Measurements from ENCODE around the gene CLIC4. TPM values are rescaled to one million over a fixed set of nuclear protein-coding genes. Genes with fewer than 3 reads are reported as not detected.
"Not testable (repeated sequence)": the region's sequence is repeated elsewhere in the genome, so short reads cannot be mapped to it uniquely, and the experiment has no call there.

CLIC4 gene
- total RNA-seq, 1 experiment from 2014 or later = 62.7 TPM

DNA sequence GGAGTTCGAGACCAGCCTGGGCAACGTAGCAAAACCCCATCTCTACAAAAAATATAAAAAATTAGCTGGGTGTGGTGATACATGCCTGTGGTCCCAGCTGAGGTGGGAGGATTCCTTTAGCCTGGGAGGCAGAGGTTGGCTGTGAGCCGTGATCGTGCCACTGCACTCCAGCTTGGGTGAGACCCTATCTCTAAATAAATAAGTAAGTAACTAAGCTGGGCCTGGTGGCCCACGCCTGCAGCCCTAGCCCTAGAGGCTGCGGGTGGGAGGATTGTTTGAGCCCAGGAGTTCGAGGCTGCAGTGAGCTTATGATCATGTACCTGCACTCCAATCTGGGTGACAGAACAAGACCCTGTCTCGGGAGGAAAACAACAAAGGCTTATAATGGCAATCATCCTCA is 4.6 kb downstream of the CLIC4 start:
- H3K9me3 Mint-ChIP-seq (ENCODE audit: low read depth, unreplicated experiment) = no peaks in the 10 kb centered on the region
- no peak overlapping the region for H3K27ac Mint-ChIP-seq (ENCODE audit: unreplicated experiment)
- H3K36me3 Mint-ChIP-seq (ENCODE audit: insufficient read depth, unreplicated experiment) = peaks cover 25% of the 10 kb centered on the region
- H3K4me1 Mint-ChIP-seq (ENCODE audit: low read depth, unreplicated experiment) = peaks cover 7% of the 10 kb centered on the region
- no TSS peak for BruUV-seq (replicated peaks)
- no peak for DNase-seq
- H3K4me3 Mint-ChIP-seq (ENCODE audit: low read depth, unreplicated experiment) = no peak overlapping the region
- TF ChIP-seq, protein P1, sequence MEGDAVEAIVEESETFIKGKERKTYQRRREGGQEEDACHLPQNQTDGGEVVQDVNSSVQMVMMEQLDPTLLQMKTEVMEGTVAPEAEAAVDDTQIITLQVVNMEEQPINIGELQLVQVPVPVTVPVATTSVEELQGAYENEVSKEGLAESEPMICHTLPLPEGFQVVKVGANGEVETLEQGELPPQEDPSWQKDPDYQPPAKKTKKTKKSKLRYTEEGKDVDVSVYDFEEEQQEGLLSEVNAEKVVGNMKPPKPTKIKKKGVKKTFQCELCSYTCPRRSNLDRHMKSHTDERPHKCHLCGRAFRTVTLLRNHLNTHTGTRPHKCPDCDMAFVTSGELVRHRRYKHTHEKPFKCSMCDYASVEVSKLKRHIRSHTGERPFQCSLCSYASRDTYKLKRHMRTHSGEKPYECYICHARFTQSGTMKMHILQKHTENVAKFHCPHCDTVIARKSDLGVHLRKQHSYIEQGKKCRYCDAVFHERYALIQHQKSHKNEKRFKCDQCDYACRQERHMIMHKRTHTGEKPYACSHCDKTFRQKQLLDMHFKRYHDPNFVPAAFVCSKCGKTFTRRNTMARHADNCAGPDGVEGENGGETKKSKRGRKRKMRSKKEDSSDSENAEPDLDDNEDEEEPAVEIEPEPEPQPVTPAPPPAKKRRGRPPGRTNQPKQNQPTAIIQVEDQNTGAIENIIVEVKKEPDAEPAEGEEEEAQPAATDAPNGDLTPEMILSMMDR (IDR thresholded peaks at IDR 0.05; ENCODE audit: unreplicated experiment) = no peak
- CTCF ChIA-PET = interaction anchor here (0.6 to 0.7 kb wide), 2 partner anchors 66 to 1309 kb away, joined by 3 to 8 read pairs; no protein-coding TSS in a partner anchor
- no peaks in the 10 kb centered on the region for H3K27me3 Mint-ChIP-seq (ENCODE audit: unreplicated experiment)
- intact Hi-C loops (cut with micrococcal nuclease; ENCODE audit: unreplicated experiment) = loop anchor here (5.0 to 10.0 kb wide), 2 partner anchors 65 to 82 kb away; no protein-coding TSS in a partner anchor

DNA sequence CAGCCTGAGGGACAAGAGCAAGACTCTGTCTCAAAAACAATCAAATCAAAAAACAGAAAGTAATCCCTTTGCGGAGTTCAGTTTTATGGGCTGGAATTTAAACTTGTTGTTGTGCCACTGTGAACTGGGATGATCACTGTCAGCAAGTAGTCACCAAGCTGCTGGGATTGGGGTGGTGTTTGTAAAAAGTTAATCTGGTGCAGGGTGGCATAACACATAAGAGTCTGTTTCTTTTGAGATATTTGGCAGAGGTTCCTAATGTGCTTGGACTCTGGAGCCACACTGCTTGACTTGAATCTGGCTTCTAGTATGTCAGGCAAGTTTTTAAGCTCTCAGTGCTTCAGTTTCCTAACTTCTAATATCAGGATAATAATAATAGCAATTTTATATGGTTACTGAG is 6.6 kb downstream of the CLIC4 start:
- H3K27ac Mint-ChIP-seq (ENCODE audit: unreplicated experiment) = no peak overlapping the region
- peaks cover 7% of the 10 kb centered on the region for H3K4me1 Mint-ChIP-seq (ENCODE audit: low read depth, unreplicated experiment)
- intact Hi-C loops (cut with micrococcal nuclease; ENCODE audit: unreplicated experiment) = no loop called here
- TF ChIP-seq, protein P1 (IDR thresholded peaks at IDR 0.05; ENCODE audit: unreplicated experiment) = no peak
- H3K4me3 Mint-ChIP-seq (ENCODE audit: low read depth, unreplicated experiment) = no peak overlapping the region
- peaks cover 9% of the 10 kb centered on the region for H3K36me3 Mint-ChIP-seq (ENCODE audit: insufficient read depth, unreplicated experiment)
- no TSS peak for BruUV-seq (replicated peaks)
- CTCF ChIA-PET = no interaction called here
- H3K9me3 Mint-ChIP-seq (ENCODE audit: low read depth, unreplicated experiment) = no peaks in the 10 kb centered on the region
- DNase-seq = no peak
- no peaks in the 10 kb centered on the region for H3K27me3 Mint-ChIP-seq (ENCODE audit: unreplicated experiment)

DNA sequence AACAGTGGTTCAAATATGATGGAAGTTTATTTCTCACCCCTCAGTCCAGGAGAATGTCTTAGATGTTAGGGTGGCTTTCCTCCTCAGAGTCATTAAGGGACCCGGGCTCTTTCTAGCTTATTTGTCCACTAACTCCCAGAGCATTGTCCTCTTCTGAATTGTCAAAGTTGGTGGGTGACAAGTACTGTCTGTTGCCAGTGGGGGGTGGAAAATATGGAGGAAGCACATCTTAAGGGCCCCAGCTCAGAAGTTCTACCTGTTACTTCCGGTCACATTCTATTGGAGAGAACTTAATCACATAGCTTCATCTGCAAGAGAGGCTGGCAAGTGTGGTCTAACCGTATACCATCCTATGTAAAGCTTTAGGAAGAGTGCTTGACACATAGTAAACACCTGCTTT is 7.1 kb downstream of the CLIC4 start:
- peaks cover 5% of the 10 kb centered on the region for H3K36me3 Mint-ChIP-seq (ENCODE audit: insufficient read depth, unreplicated experiment)
- BruUV-seq (replicated peaks) = no TSS peak
- no peak overlapping the region for H3K27ac Mint-ChIP-seq (ENCODE audit: unreplicated experiment)
- no peak for DNase-seq
- peaks cover 7% of the 10 kb centered on the region for H3K4me1 Mint-ChIP-seq (ENCODE audit: low read depth, unreplicated experiment)
- no peak overlapping the region for H3K4me3 Mint-ChIP-seq (ENCODE audit: low read depth, unreplicated experiment)
- no peaks in the 10 kb centered on the region for H3K27me3 Mint-ChIP-seq (ENCODE audit: unreplicated experiment)
- TF ChIP-seq, protein P1 (IDR thresholded peaks at IDR 0.05; ENCODE audit: unreplicated experiment) = no peak
- H3K9me3 Mint-ChIP-seq (ENCODE audit: low read depth, unreplicated experiment) = no peaks in the 10 kb centered on the region
- CTCF ChIA-PET = no interaction called here
- intact Hi-C loops (cut with micrococcal nuclease; ENCODE audit: unreplicated experiment) = no loop called here

DNA sequence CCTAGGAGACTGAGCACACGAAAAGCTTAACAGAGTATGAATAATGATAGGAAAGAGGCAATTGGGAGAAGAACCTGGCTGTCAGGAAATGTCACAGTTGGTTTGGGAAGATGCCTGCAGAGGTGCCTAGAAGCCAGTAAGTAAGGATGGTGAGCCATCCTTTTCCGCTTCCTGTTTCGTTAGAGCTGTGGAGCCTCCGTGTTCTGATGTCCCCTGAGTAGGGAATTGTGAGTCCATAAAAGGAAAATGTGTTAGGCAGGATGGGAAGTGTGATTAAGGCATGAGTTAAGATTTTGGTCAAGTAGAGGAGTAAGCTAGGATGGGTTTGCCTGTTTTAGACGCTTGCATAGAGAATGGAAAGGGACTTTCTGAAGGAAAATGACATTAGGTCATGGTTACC is 9.0 kb downstream of the CLIC4 start:
- CTCF ChIA-PET = no interaction called here
- DNase-seq = no peak
- Mint-ChIP-seq H3K9me3 (ENCODE audit: low read depth, unreplicated experiment) (no peaks in the 10 kb centered on the region), H3K27ac (ENCODE audit: unreplicated experiment) (no peak overlapping the region), H3K27me3 (ENCODE audit: unreplicated experiment) (no peaks in the 10 kb centered on the region), H3K4me1 (ENCODE audit: low read depth, unreplicated experiment) (peaks cover 7% of the 10 kb centered on the region), H3K4me3 (ENCODE audit: low read depth, unreplicated experiment) (no peak overlapping the region), H3K36me3 (ENCODE audit: insufficient read depth, unreplicated experiment) (peaks cover 4% of the 10 kb centered on the region)
- no TSS peak for BruUV-seq (replicated peaks)
- intact Hi-C loops (cut with micrococcal nuclease; ENCODE audit: unreplicated experiment) = no loop called here
- TF ChIP-seq, protein P1 (IDR thresholded peaks at IDR 0.05; ENCODE audit: unreplicated experiment) = no peak

DNA sequence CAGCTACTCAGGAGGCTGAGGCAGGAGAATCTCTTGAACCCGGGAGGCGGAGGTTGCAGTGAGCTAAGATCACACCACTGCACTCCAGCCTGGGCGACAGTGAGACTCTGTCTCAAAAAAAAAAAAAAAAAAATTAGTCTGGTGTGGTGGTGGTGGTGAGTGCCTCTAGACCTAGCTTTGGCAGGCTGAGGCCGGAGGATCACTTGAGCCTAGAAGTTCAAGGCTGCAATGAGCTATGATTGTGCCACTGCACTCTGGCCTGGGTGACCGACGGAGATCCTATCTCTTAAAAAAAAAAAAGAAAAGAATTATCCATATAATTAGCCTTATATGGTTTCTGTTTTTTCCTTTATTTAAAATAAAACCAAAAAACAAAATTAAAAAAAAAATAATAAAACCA is 10.1 kb downstream of the CLIC4 start:
- intact Hi-C loops (cut with micrococcal nuclease; ENCODE audit: unreplicated experiment); BruUV-seq (replicated peaks); H3K27me3 Mint-ChIP-seq (ENCODE audit: unreplicated experiment); DNase-seq; H3K9me3 Mint-ChIP-seq (ENCODE audit: low read depth, unreplicated experiment); H3K4me1 Mint-ChIP-seq (ENCODE audit: low read depth, unreplicated experiment); H3K4me3 Mint-ChIP-seq (ENCODE audit: low read depth, unreplicated experiment); H3K36me3 Mint-ChIP-seq (ENCODE audit: insufficient read depth, unreplicated experiment); CTCF ChIA-PET; H3K27ac Mint-ChIP-seq (ENCODE audit: unreplicated experiment): not testable (repeated sequence)

All from Calu3 (cell line).